SH-SY5Y (cell line): ENCODE data around the gene BLID.

Experiments used
- GATA2 ChIP-seq: IDR thresholded peaks from 2 replicates; pipeline ENCODE4 v1.6.1; 2011; ENCODE audit warnings: mild to moderate bottlenecking, low read depth, low read length
- GATA3 ChIP-seq: IDR thresholded peaks from 2 replicates; pipeline ENCODE4 v1.6.1; 2011; ENCODE audit warnings: low read depth, mild to moderate bottlenecking, low read length, moderate library complexity

DNA sequence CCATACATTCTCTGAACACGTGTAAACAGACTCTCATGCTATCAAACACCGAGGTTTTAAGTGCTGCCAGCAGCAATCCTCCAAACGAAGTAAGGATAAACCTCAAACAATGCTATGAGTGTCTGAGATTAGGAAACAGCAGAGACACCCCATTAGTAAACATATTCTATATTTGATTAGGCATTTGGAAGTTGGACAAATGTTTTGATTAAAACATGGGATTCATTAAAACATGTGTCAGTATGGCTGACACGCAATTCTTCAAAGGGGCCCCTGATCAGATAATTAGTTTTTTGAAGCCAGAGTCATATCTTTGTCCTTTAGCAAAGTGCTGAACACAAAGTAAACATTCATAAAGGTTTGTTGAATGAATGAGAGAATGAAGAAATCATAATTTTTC lies 33.2 kb upstream of the BLID start:
- no peak for TF ChIP-seq GATA3
- no peak for TF ChIP-seq GATA2
